Mucosa of stomach (tissue), 1 donor: ENCODE results near the gene MSH5.

ENCODE experiments used
- H3K27me3 ChIP-seq: one replicate; pipeline ENCODE4 v1.7.0; 2013; ENCODE audit warnings: mild to moderate bottlenecking, low read length; ENCODE audit not compliant: control insufficient read depth, insufficient read depth
- H3K36me3 ChIP-seq: one replicate; pipeline ENCODE4 v1.7.0; 2013; ENCODE audit warnings: low read length; ENCODE audit not compliant: control insufficient read depth, insufficient read depth
- H3K4me1 ChIP-seq: one replicate; pipeline ENCODE4 v1.7.0; 2013; ENCODE audit warnings: mild to moderate bottlenecking, low read length; ENCODE audit not compliant: control insufficient read depth, insufficient read depth
- H3K4me3 ChIP-seq: one replicate; pipeline ENCODE4 v1.7.0; 2013; ENCODE audit warnings: low read length
- H3K9ac ChIP-seq: one replicate; pipeline ENCODE4 v1.7.0; 2013; ENCODE audit warnings: mild to moderate bottlenecking, low read length, moderate library complexity
- H3K9me3 ChIP-seq: one replicate; pipeline ENCODE4 v1.7.0; 2013; ENCODE audit warnings: mild to moderate bottlenecking, low read length, moderate library complexity; ENCODE audit not compliant: control insufficient read depth
- donor health status: Pancreatic carcinoma.

Gene MSH5

DNA sequence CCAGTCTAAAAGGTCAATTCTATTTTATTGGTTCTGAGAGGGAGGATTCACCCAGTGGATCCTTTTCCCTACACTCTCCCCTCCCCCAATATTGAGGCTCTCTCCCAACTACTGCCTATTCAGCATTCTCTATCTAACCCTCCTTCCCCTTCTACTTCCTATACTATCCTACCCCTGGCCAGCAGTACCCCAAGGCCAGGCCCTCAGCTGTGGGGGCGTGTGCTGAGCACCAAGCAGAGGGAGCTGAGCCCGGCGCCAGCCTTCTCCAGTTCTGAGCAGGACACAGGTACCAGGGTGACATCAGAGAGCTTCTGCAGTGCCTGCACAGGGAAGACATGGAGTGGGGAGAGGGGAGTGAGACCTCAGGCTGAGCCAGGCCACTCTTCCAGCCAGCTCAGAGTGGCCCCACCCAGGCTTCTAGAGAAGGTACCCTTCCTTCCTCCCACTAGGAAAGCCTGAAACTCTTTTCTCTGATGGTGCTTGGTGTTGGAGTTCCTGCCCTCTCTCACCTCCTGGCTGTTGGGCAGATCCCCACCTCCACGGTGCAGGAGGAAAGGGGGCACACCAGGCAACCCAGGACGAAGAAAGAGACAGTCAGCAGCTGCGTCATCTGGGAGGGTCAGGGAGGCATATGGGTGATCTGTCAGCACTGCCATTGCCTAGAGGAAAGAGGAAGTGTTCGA, 12.6 kb upstream of the MSH5 start:
- peak overlapping the region; percentile 51 for H3K9ac ChIP-seq
- peaks cover 34% of the 10 kb centered on the region for H3K4me1 ChIP-seq
- no peaks in the 10 kb centered on the region for H3K27me3 ChIP-seq

DNA sequence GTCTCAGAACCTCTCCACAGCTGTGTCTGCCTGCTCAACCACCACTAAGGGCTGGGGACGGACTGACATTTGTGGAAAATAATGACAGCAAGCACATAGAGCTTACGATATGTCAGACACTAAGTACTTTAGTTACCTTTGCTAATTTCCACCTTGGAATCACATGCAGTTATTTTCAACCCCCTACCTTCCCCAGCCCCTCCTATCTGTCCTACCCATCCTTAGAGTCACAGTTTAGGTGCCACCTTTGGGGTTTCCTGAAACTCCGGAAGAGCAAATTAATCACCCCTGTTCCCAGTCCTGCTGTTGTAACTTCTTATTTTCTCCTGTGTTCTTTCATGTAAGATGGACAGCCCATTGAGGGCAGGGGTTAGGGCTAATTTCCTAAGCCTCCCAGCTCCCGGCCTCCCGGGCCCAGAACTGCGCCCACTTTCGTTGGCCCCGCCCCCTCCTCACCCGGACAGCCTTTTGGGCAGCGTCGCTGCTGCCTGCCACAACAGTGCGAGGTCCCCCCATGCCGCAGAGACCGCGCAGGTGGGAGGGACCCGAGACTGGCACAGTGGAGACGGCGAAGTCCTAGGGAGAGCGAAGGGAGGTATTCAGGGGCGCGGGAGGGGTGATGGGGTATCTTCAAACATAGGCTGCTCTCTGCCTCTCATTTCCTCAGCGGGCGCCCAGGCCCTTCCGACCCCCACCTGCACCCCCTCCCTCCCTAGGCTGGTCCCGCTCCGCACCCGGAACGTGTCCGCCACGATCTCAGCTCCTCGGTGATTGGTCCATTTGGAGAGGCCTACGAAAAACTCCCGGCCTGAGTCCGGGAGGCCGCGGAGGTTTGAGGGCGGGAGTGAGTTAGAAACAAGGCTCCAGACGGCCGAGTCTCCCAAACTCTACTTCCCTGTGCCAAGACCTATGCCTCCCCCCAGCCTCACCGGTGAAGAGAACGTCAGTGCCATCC, 11.8 kb upstream of the MSH5 start:
- no peaks in the 10 kb centered on the region for H3K9me3 ChIP-seq
- H3K9ac ChIP-seq: peak overlapping the region; percentile 78
- H3K27me3 ChIP-seq: no peaks in the 10 kb centered on the region
- H3K36me3 ChIP-seq: peaks cover 16% of the 10 kb centered on the region
- H3K4me1 ChIP-seq: peaks cover 38% of the 10 kb centered on the region
- H3K4me3 ChIP-seq: no peak overlapping the region

More for the DNA sequence above, 12.6 kb upstream of the MSH5 start:
- peaks cover 16% of the 10 kb centered on the region for H3K36me3 ChIP-seq
- no peak overlapping the region for H3K4me3 ChIP-seq
- H3K9me3 ChIP-seq: no peaks in the 10 kb centered on the region

DNA sequence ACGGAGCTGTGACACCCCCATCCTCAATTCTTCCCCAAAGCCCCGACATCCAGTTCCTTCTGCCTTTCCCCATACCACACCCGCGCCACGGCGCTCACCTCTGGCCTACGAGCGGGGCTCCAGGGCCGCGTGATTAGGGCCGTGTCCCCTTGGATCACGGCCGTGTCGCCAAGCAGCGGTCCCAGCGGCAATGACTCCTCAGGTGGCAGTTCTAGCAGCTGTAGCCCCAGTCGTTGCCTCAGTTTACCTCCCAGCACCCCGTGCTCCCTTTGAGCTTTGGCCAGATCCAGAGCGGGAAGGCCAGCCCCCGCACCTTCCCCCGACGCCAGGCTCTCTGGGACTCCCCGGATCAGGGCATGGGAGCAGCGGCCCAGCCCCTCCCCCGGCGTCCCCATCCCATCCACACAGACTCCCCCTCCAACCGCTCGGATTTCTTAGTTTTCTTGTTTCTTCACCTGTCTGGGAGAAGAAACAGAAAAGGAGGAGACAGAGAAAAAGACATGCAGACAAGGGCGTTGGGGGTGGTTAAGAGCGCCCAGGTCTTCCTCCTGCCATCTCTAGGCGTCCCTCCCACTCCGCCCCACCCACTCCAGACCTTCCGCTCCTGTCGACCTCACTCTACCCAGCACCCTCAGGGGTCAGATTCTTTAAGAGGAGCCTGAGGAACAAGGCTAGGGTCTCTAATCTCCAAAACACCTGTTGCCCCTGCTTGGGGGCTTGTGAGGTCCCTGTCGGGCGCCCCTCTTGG, 10.9 kb upstream of the MSH5 start, which contains the start of gene DDAH2:
TSS of gene DDAH2 (minus strand) at position 533 of the 748 bp plus-strand sequence. CDS start at position 395, 138 bp downstream.
- Histone ChIP-seq H3K36me3 (peaks cover 26% of the 10 kb centered on the region), H3K9me3 (no peaks in the 10 kb centered on the region), H3K27me3 (no peaks in the 10 kb centered on the region), H3K4me1 (peaks cover 45% of the 10 kb centered on the region), H3K9ac (peak within 1 kb of the TSS; percentile 78), H3K4me3 (peak within 1 kb of the TSS; percentile 83)

DNA sequence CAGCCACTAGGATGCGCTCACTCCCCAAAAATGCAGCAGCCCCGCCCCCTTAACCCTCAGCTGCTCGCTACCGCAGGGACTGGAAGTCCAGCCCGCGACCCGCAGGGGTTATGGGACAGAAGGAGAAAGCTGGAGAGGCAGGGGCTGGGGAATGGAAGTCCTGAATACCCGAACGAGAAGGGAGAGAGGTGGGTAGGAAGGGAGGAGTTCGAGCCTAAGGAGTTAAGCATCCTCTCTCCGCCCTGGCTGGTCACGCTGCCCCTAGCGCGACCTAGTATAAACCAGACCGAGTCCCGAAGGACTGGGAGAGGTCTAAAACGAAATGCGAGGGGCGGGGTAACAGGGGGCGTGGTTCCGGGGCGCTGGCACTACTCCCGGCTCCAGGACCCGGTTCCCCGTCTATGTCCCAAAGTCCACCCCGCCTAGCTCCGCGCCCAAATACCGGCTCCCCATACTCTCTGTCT, 10.3 kb upstream of the MSH5 start:
- Histone ChIP-seq H3K4me3 (peak overlapping the region; percentile 83), H3K9ac (peak overlapping the region; percentile 78), H3K27me3 (no peaks in the 10 kb centered on the region), H3K9me3 (no peaks in the 10 kb centered on the region), H3K36me3 (peaks cover 26% of the 10 kb centered on the region), H3K4me1 (peaks cover 51% of the 10 kb centered on the region)

DNA sequence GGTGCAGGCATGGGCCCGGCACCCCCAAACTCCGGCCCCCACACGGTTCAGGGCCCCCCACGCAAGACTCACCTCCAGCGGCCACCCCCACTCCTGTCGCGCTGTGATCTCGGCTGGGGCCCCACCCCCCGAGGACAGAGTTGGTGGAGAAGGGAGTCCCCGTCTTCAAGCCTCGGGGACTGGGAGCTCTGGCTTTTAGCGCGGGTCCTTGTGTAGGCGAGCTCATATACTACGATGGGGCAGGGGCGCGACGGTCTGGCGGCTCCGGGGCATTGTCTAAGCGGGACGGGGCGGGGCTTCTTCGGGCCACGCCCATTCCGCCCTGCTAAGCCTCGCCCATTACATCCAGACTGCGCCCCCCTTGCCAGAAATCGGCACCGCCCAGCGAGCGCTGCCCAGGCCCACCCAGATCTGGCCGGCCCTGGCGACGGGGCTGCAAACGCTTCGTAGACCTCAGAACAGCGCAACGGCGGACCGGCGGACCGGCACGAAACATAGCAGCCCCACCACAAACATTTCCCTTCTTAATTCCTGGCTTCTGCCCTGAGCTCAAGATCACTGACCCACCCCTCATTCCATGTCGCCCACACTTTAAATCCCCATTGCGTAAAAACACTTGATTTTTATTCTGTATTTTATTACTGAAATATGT, 9.7 kb upstream of the MSH5 start:
- no peaks in the 10 kb centered on the region for H3K9me3 ChIP-seq
- H3K4me1 ChIP-seq: peaks cover 53% of the 10 kb centered on the region
- peak overlapping the region; percentile 78 for H3K9ac ChIP-seq
- peaks cover 26% of the 10 kb centered on the region for H3K36me3 ChIP-seq
- H3K4me3 ChIP-seq: peak overlapping the region; percentile 83
- H3K27me3 ChIP-seq: no peaks in the 10 kb centered on the region

DNA sequence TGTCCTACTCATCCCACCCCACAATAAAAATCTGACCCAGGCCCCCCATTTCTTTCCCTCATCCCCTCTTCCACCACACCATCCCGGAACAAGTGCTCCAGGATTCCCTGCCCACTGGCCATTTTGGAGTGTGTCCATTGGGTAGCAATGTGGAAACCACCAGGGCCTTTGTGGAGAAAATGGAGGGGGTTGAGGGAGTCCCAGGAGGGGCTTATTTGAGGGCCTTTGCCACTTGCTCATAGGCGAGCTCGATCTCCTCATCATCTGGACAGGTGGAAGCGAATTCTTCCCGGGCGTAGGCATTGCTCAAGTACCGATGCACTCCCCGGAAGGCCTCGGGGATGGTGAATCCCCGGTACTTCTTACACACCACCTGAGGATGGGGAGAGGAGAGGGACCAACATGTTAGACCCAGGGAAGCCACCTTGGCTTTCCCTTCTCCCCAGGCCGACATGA, 9.1 kb upstream of the MSH5 start:
- H3K27me3 ChIP-seq: no peaks in the 10 kb centered on the region
- H3K4me1 ChIP-seq: peaks cover 53% of the 10 kb centered on the region
- H3K9ac ChIP-seq: peak overlapping the region; percentile 78
- H3K9me3 ChIP-seq: no peaks in the 10 kb centered on the region
- peaks cover 26% of the 10 kb centered on the region for H3K36me3 ChIP-seq
- H3K4me3 ChIP-seq: no peak overlapping the region

DNA sequence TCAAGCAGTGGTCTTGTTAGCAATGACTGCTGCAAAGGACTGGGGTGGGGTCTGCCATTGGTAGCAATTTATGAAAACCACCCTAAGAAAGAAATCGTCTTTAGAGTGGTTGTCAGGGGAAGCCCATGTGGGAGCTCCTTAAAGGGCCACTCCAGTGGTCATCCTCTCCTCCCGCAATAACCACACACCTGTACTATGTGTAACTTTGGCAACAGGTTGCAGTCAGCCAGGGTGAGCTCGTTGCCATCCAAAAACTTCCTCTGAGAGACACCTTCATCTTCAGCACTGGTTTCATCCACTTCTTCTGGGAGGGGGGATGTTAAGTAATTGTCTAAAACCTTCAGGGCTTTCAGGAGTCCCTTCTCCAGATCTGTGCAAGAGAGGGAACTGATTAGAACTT, 7.8 kb upstream of the MSH5 start:
- H3K4me3 ChIP-seq: no peak overlapping the region
- no peaks in the 10 kb centered on the region for H3K9me3 ChIP-seq
- H3K4me1 ChIP-seq: peaks cover 56% of the 10 kb centered on the region
- peaks cover 24% of the 10 kb centered on the region for H3K36me3 ChIP-seq
- H3K27me3 ChIP-seq: no peaks in the 10 kb centered on the region
- no peak overlapping the region for H3K9ac ChIP-seq

DNA sequence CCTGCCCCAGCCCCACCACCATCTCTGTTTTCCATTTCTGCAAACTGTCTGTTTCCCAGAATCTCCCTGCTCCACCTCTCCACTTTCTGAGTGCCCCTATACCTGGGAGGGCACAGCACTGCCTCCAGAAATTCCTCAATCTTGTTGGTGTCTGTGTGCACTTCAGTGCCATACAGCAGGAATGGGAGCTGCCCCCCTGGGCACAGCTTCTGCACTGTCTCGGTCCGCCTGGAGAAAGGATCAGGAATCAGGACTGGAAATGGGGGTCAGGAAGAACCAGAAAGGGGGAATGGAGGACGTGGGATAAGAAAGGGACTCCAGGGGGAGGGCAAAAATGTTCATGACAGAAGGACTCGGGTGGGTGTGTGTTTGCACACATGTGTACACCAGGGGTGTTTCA, 6.1 kb upstream of the MSH5 start:
- Histone ChIP-seq H3K36me3 (peaks cover 17% of the 10 kb centered on the region), H3K4me1 (peaks cover 56% of the 10 kb centered on the region), H3K9ac (peak overlapping the region; percentile 96), H3K9me3 (no peaks in the 10 kb centered on the region), H3K4me3 (no peak overlapping the region), H3K27me3 (no peaks in the 10 kb centered on the region)

DNA sequence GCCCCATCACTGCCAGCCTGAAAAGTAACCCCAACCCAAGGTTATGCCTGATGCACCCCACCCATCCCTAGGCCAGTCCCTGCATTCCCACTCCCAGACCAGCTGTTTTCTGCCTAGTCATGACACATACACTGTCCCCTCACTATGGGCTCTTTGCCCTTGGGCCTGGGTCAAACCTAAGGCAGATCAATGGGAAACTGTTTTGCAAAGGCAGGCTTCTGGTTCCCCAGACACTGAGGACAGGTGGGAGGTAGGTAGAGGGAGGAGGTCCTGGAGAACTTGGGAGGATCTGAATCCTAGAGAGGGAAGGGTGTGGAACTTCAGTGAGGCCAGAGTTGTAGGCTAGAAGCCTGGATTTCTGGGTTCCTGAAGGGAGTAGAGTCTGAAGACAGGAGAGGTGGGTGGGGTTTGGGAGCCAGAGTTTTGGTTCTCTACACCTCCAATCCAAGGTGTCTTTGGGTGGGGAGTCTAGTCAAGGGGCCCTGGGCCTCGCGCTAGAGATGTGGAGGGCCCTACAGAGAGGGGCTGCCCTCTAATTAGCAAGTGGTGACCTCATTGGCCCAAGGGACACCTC, 5.5 kb upstream of the MSH5 start:
- H3K4me3 ChIP-seq: peak overlapping the region; percentile 47
- H3K36me3 ChIP-seq: peaks cover 17% of the 10 kb centered on the region
- peak overlapping the region; percentile 96 for H3K9ac ChIP-seq
- peaks cover 53% of the 10 kb centered on the region for H3K4me1 ChIP-seq
- no peaks in the 10 kb centered on the region for H3K9me3 ChIP-seq
- H3K27me3 ChIP-seq: no peaks in the 10 kb centered on the region

DNA sequence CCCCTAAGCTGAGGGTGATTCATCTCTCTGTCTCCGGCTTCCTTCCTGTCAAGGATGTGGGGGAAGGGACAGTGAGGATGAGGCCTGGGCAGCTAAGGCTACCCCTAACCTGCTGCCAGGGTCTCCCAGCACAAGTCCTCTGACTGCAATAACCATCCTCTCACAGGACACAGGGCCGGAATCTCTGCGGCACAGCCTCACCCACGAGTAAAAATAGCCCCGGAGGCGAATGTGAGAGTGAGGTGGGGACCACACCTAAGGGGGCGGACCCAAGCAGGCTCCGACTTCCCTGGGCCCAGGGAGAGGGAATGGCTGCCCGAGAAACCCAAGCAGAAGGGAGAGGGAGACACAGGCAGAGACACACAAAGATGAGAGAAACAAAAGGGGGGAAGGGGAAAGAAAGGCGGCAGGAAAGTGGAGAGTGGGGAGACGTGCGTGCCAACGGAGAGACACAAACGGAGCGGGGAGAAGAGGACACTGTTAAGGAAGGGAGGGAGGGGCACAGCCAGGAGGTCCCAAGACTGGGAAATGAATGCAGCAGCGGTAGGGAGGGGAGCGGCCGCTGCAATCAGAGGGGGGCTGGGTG, 4.9 kb upstream of the MSH5 start:
- H3K4me3 ChIP-seq: peak overlapping the region; percentile 47
- H3K36me3 ChIP-seq: peaks cover 17% of the 10 kb centered on the region
- H3K27me3 ChIP-seq: no peaks in the 10 kb centered on the region
- peaks cover 53% of the 10 kb centered on the region for H3K4me1 ChIP-seq
- peak overlapping the region; percentile 96 for H3K9ac ChIP-seq
- H3K9me3 ChIP-seq: no peaks in the 10 kb centered on the region
